Stimulated activated CD4-positive, alpha-beta T cell treated with anti-CD3 and anti-CD28 coated beads, TNF-alpha, amount 100 ng/mL, for 48 hours (primary cell): ENCODE results near the gene PIP5KL1.

Source experiments
- DNase-seq, 3 donors: peaks; one replicate each; pipeline ENCODE4 v3.0.0-alpha.2; 2020; ENCODE audit warnings: low read depth in 3 of 3

PIP5KL1 gene

DNA sequence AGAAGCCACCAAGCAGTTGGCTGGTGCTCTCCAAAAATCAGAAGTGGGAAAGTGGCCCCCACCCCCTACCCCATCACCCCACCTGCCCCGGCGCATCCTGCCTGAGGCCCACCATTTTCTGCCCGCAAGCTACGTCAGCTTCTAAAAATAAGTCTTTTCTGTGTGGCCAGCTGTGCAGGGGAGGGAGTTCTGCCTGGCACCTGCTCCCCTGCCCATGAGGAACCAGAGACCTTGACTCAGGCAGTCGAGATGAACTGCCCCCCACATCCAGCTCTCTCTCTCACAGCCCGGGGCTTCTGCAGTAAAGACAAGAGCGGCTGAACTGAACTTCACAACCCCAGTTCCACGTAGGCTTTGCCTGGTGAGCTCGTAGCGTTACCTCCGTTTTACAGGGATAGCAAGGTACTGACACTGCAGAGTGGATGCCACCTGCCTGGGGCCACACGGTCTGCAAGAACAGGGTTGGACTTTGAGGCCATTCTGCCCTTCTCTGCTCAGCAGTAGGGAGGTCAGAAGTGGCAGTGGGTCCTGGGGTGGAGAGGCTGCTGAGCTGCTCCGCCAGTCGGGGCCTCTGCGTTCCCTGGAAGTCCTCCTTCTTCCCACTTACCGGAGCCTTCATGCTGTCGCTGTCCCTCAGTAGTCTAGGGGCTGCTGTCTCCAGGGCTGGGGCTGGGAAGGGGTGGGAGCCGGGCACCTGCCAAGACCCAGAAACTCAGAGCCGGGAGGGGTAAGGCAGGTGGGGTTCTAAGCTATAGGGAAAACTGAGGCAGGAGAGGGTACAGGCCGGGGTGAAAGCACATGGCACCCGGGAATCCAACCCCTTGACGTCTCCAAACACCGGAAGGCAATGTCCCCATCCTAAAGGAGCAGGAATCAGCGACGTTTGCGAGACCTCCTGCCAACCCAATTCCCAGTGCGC, 14.5 kb downstream of the PIP5KL1 start:
- no peak for DNase-seq

DNA sequence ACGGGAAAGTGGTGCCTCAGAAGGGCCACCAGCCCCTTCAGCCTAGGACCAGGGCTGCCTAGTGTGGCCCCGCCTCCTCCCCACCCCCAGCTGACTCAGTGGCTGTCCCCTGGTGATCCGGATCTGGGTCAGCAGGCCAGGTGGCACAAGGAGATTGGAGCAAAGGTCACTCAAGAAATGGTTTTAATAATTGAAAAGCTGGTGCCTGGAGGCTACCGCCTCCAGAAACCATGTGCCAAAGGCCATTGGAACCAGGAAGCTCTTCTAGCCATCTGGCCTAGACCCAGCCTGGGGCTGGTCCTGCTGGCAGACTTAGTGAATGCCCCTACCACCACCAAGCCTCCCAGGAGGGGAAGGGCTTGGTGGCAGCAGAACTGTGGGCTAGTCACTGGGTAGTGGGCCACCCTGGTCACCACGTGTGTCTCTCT, 15.2 kb downstream of the PIP5KL1 start:
- DNase-seq = no peak

DNA sequence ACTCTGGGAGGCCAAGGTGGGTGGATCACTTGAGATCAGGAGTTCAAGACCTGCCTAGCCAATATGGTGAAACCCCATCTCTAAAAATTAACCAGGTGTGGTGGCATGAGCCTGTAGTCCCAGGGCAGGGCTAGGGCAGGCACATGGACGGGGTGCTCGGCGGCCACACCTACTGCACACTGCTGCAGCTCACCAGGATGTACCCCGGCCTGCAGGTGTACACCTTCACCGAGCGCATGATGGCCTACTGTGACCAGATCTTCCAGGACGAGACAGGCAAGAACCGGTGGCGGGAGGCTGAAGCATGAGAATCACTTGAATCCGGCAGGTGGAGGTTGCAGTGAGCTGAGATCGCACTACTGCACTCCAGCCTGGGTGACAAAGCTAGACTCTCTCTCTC, 16.9 kb downstream of the PIP5KL1 start:
- DNase-seq = no peak

DNA sequence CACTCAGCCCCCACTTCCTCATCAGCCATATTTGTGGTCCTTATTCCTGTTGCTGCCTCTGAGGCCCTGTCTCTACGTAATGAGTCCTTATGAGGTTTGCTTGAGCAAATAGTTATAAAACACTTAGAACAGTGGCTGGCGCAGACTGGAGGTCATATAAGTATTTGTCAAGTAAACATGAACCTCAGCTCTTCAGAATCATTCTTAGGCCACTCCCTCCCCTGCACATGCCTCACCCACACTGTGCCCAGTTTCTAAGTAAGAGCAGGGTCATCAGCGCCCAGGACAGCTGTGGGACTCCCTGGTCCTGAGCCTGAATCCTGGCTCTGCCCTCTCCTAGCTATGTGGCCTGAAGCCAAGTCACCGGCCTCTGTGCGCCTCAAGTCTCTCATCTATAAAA, 17.7 kb downstream of the PIP5KL1 start:
- no peak for DNase-seq

DNA sequence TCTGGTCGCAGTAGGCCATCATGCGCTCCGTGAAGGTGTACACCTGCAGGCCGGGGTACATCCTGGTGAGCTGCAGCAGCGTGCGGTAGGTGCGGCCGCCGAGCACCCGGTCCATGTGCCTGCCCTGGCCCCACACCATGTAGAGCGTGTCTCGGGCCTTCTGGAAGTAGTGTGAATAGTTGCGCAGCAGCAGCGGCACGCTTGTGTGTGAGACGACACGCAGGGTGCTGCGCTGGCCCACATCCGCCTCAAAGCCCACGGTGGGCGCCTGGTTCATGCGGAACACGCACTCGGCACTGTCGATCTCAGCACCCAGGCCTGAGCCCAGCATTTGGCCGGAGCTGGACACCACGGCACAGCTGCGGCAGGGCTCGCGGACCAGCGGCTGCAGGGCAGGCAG, 18.3 kb downstream of the PIP5KL1 start:
- no peak for DNase-seq

DNA sequence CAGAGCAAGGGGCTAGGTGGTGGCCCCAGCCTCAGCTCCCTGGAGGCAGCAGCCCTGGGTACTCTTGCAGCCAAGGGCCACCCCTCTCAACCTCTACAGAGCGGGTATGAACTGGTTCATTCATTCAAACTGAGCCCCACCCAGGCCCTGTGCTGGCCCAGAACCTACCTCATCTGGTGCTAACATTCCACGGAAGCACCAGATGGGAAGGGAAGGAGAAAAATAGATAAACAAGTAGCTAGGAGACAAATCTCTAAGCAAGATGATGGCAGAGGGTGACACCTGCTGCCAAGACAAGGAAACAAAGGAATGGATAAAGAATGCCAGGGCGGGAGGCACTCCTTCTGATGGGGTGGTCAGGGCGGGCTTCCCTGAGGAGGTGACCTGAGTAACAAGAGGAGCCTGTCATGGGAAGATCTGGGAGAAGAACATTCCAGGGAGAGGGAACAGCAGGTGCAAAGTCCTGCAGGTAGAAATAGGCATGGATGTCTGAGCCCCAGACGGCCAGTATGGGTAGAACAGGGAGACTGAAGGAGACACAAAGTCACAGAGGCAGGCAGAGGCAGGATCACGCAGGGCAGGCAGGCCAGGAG, 19.9 kb downstream of the PIP5KL1 start:
- DNase-seq = no peak

DNA sequence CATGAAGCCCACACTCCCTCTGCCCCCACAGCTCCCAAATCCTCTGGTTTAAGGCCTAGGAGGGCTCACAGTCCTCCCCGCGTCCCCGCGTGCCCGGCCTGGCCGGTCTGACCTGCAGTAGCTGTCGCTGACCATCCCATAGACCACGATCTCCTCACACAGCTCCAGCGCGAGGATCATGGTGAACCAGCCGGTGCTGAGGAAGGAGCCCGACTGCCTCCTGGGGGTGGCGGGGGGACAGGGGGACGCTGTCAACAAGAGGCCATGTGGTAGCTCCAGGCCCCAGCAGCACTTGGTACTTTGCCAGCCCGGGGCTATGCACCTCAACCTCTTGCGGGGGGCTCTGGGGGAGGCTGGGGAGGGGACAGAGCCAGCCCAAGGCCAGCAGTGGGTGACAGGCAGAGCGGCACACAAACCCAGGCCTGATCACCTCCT, 20.7 kb downstream of the PIP5KL1 start:
- DNase-seq = no peak

DNA sequence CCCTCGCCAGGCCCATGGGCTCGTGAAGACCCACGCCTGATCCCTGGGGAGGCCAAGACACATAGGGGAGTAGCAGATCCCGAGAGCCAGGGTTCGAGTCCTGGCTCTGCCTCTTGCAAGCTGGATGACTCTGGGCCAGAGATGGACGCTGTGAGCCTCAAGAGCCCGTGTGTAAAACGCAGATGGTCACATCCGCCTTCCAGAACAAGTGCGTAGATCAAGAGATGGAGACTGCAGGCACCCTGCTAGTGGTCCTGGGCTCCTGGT, 22.0 kb downstream of the PIP5KL1 start:
- no peak for DNase-seq

DNA sequence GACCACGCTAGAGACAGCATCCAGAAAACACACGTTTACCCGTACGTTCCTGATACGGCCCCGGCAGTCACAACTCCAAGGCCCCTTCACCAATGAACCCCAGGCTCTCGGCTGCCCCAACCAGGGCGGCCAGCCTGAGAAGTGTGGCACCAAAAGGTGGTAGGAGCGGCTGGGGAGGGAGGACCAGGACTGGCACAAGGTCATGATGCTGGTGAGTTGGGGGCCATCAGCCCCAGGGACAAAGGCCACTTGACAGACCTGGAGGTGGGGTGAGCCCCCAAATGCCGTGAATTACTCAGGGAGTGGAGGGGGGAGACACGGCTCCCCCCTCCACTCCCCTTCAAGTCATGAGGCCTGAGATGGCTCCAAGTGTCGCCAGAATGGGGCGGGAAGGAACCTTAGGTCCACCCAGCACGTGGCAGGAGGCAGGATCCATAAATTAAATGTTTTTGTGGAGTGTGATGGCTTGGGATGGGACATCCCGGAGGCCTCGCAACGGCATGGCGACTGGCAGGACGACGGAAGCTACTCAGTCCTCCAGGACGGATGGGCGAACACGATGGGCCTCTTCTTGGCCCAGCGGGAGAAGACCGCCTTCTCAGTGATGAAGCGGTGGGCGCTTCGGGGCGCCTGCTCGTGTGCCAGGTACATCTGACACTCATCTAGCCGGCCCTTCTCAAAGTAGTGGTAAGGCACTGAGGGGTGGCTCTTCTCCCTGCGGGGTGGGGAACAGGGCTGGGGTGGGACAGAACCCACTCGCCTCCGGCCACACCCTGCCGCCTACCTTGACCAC, 22.5 kb downstream of the PIP5KL1 start:
- DNase-seq = no peak

DNA sequence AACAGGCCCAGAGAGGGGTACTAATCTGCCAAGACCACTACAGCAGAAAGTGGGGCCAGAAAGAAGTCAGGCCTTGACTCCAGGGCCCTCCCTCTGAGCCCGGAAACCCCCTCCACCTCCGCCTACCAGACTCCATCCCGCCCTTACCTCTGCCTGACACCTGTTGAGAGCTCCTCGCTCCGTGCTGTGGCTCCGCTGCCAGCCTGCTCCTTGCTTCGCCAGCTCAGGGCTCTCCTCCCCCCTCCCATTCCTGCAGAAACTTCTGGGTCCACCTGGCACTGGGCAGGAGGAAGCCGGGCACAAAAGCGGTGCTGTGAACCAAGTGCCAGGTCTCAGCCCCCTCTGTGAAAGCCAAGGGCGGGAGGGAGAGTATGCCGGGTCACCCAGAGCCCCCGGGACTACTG, 24.8 kb downstream of the PIP5KL1 start:
- DNase-seq = peak in 1 of 3 donors; percentile 46

DNA sequence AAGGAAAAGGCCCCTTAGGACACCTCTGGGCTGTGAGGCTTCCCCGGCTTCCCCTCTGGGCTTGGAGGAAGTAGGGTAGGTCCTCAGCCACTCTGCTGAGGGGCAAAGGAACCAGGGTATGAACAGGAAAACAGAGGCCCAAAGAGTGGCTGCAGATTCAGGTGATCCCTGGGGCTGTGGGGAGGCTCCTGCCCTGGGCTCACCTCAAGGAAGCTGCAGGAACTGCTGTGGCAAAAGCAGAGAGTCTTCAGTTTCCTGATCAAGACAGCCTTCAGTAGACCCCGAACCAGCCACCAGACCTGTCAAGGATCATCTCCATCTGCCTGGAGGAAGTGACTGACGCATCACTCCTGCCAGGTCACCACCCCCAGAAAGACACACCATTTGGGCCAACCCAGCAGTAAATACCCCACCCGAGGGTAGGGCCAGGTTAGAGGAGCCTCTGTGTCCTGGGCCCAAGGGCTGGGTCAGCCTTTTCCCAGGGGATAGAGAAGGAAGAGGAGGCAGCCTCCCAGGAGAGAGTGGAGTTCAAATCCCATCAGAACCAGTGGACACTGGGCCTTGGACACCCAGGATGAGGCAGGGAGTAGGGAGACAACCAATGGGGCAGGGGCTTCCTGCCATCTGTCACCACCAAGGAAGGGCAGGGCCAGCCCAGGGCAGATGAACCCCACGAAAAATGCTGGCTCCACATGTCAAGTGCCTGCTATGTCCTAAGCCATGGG, 25.4 kb downstream of the PIP5KL1 start:
- peak in 1 of 3 donors; percentile 50 for DNase-seq

DNA sequence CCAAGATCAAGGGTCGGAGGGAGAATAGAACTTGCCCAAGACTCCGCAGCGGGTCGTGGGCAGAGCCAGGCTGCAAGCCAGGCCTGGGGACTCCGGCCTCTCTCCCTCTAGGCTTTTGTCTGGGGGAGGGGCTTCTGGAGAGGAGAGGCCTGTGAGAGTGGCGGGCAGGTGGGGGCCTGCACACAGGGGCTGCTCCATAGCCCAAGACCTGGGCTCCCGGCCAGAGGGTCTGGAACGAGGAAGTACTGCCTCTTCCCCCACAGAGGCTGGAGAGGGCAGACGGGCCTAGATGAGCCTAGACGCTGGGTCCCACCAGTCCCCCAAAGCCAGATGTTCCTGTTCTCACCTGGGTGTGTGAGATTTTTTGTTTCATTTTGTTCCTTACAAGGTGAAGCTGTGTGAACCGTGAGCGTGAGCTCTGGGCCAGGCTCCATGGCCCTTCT, 26.0 kb downstream of the PIP5KL1 start:
- DNase-seq = peak in 1 of 3 donors; percentile 31

DNA sequence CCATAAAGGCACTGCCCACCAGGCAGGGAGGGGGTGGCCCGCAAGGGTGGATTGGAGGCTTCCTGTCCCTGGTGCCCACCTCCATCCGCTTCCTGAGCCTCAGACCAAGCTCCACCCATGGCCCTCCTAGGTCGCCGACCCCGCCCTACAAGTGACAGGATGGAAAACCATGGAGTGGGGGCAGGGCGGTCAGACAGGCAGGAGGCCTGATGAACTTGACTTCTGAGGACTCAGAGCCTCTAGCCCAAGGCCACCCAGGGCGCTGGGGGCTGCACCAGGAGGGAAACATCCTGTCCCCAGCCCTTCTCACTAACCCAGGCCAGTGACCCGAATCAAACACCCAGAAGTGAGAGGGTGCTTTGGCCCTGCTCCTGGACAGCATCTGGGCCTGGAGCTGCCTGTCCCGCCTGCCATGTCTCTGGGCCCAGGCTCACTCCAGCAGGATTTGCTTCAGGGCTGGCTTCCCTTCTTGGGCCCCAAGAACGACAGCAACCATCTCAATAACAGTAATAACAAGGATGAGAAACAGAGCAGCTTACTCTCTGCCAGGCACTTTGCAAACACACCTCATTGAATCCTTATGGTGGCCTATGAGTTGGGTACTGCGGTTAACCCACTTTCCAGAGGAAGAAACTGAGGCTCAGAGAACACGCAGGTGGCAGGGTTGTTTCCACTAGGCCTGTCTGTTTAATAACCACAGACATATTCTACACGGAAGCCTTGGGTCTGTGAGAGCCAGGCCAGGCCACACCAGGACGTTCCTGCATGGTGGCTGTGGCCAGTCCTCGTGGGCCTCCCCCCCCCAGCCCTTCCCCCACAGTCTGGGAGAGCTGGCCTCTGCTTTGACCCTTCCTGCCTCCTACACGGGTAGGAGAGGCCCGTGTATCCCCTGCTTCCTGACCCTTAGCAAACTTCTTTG, 26.8 kb downstream of the PIP5KL1 start:
- DNase-seq = peak; percentile 71 to 88 (median 79)

DNA sequence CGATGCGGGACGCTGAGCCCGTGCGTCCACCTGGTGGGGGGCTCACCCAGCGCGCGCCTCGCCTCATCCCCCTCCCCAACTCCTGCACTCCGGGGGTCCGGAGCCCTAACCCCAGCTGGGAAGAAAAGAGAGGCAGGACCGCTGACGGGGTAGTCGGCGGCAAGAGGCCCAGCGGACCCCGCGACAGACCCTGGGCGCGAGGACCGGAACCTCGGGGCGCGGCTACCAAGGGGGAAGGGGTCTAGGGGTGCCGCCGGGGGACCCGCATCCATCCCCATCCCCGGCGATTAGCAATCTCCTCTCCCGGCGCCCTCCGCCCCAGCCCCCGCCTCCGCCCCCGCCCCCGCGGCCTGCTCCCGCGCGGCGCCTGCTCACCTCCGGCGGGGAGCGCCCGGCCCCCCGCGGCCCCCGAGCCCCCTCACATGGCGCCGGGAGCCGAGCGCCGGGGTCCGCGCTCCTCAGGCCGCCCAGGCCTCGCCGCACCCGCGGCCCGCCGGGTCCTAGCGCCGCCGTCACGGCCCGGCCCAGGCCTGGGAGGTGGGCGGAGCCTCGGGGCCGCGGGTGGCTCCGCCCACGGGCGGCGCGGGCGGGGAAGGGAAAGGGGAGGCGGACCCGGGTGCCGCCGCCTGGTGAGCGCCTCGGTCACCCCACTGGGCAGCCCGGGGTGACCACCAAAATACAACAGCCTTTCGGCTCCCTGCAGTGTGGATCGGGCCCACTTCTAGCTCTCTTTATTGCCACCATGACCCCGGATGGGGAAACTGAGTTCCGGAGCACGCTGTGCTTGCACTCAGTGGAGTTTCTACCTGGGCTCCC, 31.2 kb downstream of the PIP5KL1 start, which contains the start of gene ST6GALNAC6:
ST6GALNAC6 (minus strand) TSS at position 476 of the 816 bp plus-strand sequence. CDS start 1,622 bp downstream, outside the sequence.
- DNase-seq = peak in 2 of 3 donors; percentile 40 to 68

DNA sequence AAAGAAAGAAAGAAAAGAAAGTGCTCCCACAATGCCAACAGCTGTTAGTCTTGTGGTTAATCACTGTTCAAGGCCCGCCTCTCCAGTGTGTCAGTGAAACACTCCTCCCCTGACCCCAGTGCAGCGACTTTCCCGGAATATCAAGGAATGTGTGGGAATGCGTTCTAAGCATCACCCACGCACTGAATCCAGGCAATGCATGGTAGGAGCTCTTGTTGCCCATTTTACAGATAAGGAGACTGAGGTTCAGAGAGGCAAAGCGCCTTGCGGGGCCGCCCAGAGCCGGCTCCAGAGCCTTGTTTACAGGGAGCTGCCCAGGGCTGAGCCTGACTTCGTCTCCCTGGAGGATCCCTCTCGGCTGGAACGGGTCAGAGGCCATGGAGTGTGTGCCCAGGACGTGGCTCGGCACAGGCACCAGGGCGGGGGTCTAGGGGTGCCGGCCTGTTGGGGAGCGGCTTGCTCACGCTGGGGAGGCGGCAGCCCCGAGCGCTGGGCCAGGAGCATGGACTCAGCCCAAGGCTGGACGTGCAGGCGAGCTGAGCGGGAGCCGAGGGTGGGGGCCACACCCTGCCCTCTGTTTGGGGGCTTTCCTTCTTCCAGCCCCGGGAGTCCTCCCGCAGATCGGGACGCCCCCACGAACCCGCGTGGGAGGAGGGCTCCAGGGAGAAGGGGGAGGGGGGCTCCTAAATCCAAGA, 32.0 kb downstream of the PIP5KL1 start:
- no peak for DNase-seq

DNA sequence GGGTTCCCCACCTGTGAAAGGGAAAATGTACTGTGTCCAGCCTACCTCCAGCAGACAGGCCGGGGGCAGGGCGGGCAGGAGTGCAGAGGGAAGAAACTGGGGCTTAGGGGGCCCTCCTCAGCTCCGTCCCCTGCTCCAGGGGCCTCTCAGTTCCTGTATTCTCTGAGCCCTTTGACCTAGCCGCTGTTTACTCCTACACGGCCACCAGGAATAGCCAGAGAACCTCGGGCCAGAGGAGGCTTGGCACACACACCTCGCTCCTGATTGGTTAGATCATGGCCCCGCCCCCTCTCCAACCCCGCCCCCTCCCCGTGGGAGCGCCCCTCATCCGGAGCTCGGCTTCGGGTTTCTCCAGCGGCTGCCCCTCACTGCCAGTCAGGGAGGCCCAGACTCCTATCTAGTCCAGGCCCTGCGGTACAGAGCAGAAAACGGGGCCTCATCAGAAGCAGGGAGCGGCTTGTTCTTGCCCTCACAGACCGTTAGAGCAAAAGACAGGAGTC, 33.3 kb downstream of the PIP5KL1 start:
- DNase-seq = peak in 1 of 3 donors; percentile 33

DNA sequence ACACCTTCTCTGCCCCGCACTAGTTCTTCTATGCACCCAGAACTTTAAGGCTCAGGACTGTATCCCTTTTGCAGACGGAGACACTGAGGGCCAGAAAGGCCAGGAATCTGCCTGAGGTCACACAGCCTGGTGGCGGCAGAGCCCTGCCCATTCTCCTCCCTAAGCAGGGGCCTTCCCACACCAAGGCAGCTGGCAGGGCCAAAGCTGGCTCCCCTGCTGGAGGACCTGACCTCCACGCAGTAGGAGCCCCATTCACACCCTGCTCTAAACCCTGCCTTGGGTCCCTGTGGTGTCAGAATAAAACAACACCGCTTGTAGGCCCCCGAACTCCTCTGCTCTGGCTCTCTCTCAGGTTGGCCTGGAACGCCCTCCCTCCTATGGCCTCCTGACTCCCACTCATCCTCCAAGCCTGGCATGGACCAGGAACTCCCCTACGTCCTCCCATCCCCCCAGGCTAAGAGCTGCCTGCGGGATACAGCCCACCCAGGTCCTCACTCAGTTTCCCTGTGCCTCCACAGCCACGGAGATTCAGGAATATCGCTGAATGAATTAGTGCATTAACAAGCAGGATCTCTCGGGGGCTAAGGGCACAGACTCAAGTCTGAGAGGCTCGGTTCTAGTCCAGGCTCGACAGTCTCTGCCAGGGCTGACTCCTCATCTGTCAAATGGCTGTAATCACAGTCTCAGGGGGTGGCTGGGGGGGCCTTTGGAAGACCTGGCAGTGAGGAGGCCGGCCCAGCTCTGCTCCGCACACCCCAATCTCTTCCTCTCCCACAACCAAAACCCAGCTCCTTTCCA, 34.0 kb downstream of the PIP5KL1 start:
- no peak for DNase-seq

DNA sequence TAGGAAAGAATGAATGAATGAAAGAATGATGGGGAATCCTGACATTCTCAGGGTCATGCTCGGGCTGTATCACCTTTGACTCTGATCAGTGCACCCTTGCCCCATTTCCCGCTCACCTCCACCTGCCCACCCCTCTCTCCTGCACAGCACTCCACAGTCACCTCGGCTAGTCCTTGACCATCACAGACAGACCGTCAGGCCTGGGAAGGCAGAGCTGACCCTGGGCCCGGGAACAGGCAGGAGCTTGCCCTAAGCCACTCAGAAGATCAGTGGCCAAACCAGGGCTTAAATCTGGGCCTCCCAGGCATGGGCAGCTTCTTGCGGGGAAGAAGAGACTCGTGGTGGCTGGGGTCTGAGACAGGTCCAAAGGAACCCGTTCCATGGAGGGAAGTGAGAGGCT, 34.8 kb downstream of the PIP5KL1 start:
- DNase-seq = no peak
